Measurements from ENCODE around the gene ADGRD1. TPM values are rescaled to one million over a fixed set of nuclear protein-coding genes. Genes with fewer than 3 reads are reported as not detected.

Gene ADGRD1
- total RNA-seq, 4 donors from 2014 or later: 8.3 to 18.1 (median 12.5) TPM

- H3K9me3 ChIP-seq: no peaks in the 10 kb centered on the region
- TF ChIP-seq POLR2AphosphoS5 (IDR thresholded peaks at IDR 0.05) (no peak), CTCF (IDR thresholded peaks at IDR 0.05) (no peak), POLR2A (IDR thresholded peaks at IDR 0.05) (no peak), EP300 (IDR thresholded peaks at IDR 0.05; ENCODE audit: low read depth) (no peak)
- in situ Hi-C loops (cut with MboI; ENCODE audit: low pct_ligation_motif_present in 1 of 4, low pct_unique_long_range_greater_than_20kb in 1 of 4, low sequenced_read_pairs in 3 of 4): no loop called here
- no peak overlapping the region for H3K27ac ChIP-seq
- no peak overlapping the region for H3K4me3 ChIP-seq
- peaks cover 0 to 18% (median 5%) of the 10 kb centered on the region in 4 donors for H3K4me1 ChIP-seq
- DNase-seq: no peak
- intact Hi-C loops (cut with DNase I; ENCODE audit: low total_unique reads): no loop called here
- H3K27me3 ChIP-seq: no peaks in the 10 kb centered on the region
- 88% methylated on average over 17 of the region's 17 CpGs; no CpG with 5 or more reads in 1 of the 2 donors for WGBS, 2 donors (ENCODE audit: low coverage in 1 of 2)
- no peaks in the 10 kb centered on the region for H3K36me3 ChIP-seq
These were observed 23.5 kb downstream of the ADGRD1 start for GRCh38 chr12:130977046-130977742.

GRCh38 chr12:130977743-130978095, 24.0 kb downstream of the ADGRD1 start:
- Histone ChIP-seq H3K4me1 (peaks cover 0 to 18% (median 5%) of the 10 kb centered on the region in 4 donors), H3K4me3 (no peak overlapping the region), H3K27me3 (no peaks in the 10 kb centered on the region), H3K36me3 (no peaks in the 10 kb centered on the region), H3K9me3 (no peaks in the 10 kb centered on the region), H3K27ac (no peak overlapping the region)
- WGBS, 2 donors (ENCODE audit: low coverage in 1 of 2): 94% methylated on average over 9 of the region's 10 CpGs; no CpG with 5 or more reads in 1 of the 2 donors
- no peak for TF ChIP-seq POLR2A (IDR thresholded peaks at IDR 0.05)
- no peak for TF ChIP-seq CTCF (IDR thresholded peaks at IDR 0.05)
- no peak for TF ChIP-seq POLR2AphosphoS5 (IDR thresholded peaks at IDR 0.05)
- TF ChIP-seq EP300 (IDR thresholded peaks at IDR 0.05; ENCODE audit: low read depth): no peak
- intact Hi-C loops (cut with DNase I; ENCODE audit: low total_unique reads) (no loop called here), in situ Hi-C loops (cut with MboI; ENCODE audit: low pct_ligation_motif_present in 1 of 4, low pct_unique_long_range_greater_than_20kb in 1 of 4, low sequenced_read_pairs in 3 of 4) (no loop called here)
- DNase-seq: no peak

GRCh38 chr12:130978785-130979184, 25.1 kb downstream of the ADGRD1 start:
- Histone ChIP-seq H3K4me3 (no peak overlapping the region), H3K36me3 (no peaks in the 10 kb centered on the region), H3K4me1 (peaks cover 0 to 18% (median 5%) of the 10 kb centered on the region in 4 donors), H3K27me3 (no peaks in the 10 kb centered on the region), H3K9me3 (no peaks in the 10 kb centered on the region), H3K27ac (no peak overlapping the region)
- WGBS, 2 donors (ENCODE audit: low coverage in 1 of 2): 75% methylated on average over 5 to 12 of the region's 12 CpGs
- in situ Hi-C loops (cut with MboI; ENCODE audit: low pct_ligation_motif_present in 1 of 4, low pct_unique_long_range_greater_than_20kb in 1 of 4, low sequenced_read_pairs in 3 of 4) (no loop called here), intact Hi-C loops (cut with DNase I; ENCODE audit: low total_unique reads) (no loop called here)
- no peak for TF ChIP-seq EP300 (IDR thresholded peaks at IDR 0.05; ENCODE audit: low read depth)
- TF ChIP-seq POLR2A (IDR thresholded peaks at IDR 0.05): no peak
- no peak for TF ChIP-seq POLR2AphosphoS5 (IDR thresholded peaks at IDR 0.05)
- no peak for TF ChIP-seq CTCF (IDR thresholded peaks at IDR 0.05)
- no peak for DNase-seq

- in situ Hi-C loops (cut with MboI; ENCODE audit: low pct_ligation_motif_present in 1 of 4, low pct_unique_long_range_greater_than_20kb in 1 of 4, low sequenced_read_pairs in 3 of 4) (no loop called here), intact Hi-C loops (cut with DNase I; ENCODE audit: low total_unique reads) (no loop called here)
- Histone ChIP-seq H3K9me3 (no peaks in the 10 kb centered on the region), H3K4me3 (no peak overlapping the region), H3K36me3 (no peaks in the 10 kb centered on the region), H3K27me3 (no peaks in the 10 kb centered on the region), H3K4me1 (peaks cover 0 to 18% (median 5%) of the 10 kb centered on the region in 4 donors), H3K27ac (peak overlapping the region in 1 of 4 donors; percentile 38)
- 24 to 29% methylated on average over 9 to 11 of the region's 11 CpGs for WGBS, 2 donors (ENCODE audit: low coverage in 1 of 2)
- TF ChIP-seq POLR2AphosphoS5 (IDR thresholded peaks at IDR 0.05) (peak in 2 of 3 donors; percentile 33 to 43), POLR2A (IDR thresholded peaks at IDR 0.05) (no peak), CTCF (IDR thresholded peaks at IDR 0.05) (no peak), EP300 (IDR thresholded peaks at IDR 0.05; ENCODE audit: low read depth) (no peak)
- DNase-seq: no peak
These were observed 27.5 kb downstream of the ADGRD1 start for GRCh38 chr12:130981074-130981742.
